ENCODE measurements around the gene TCF3. TPM values are rescaled to one million over a fixed set of nuclear protein-coding genes. Genes with fewer than 3 reads are reported as not detected.

The TCF3 gene
- total and polyA plus RNA-seq, 2 donors (not counting 3 experiments of a cell fraction or from before 2014, with no cell fraction given), result 147 to 193 TPM

GRCh38 chr19:1675633-1676350, 23.4 kb upstream of the TCF3 start:
- intact Hi-C loops (cut with micrococcal nuclease), result no loop called here

More at GRCh38 chr19:1675633-1676350, 23.4 kb upstream of the TCF3 start:
- Histone ChIP-seq H3K4me3 (replicated peaks in 1 of 3; ENCODE audit: insufficient read depth in 1 of 3, low read depth in 1 of 3, low read length in 3 of 3) (no peak overlapping the region), H3K27me3 (ENCODE audit: control insufficient read depth in 2 of 2, insufficient read depth in 2 of 2, low read length in 2 of 2) (peaks cover 5 to 23% of the 10 kb centered on the region in 2 experiments), H3K79me2 (ENCODE audit: control insufficient read depth, insufficient read depth, low read length) (no peaks in the 10 kb centered on the region), H4K20me1 (replicated peaks; ENCODE audit: control insufficient read depth, extremely low read depth, insufficient read depth, low read length) (no peaks in the 10 kb centered on the region), H3K9ac (replicated peaks; ENCODE audit: extremely low read depth, insufficient read depth, low read length) (no peak overlapping the region), H3K9me1 (replicated peaks; ENCODE audit: control insufficient read depth, extremely low read depth, insufficient read depth, low read length) (no peaks in the 10 kb centered on the region), H3K27ac (ENCODE audit: insufficient read depth, low read depth, low read length) (no peak overlapping the region), H3K36me3 (ENCODE audit: control insufficient read depth in 2 of 2, extremely low read depth in 1 of 2, insufficient read depth in 2 of 2, low read length in 2 of 2) (no peaks in the 10 kb centered on the region), H2AFZ (ENCODE audit: low read depth, low read length) (no peak overlapping the region), H3K4me1 (ENCODE audit: control insufficient read depth, extremely low read depth, insufficient read depth, low read length) (no peaks in the 10 kb centered on the region), H3K4me2 (ENCODE audit: insufficient read depth, low read length) (no peak overlapping the region), H3K9me3 (replicated peaks; ENCODE audit: control insufficient read depth, insufficient read depth, low read length) (no peaks in the 10 kb centered on the region)
- POLR2A ChIA-PET, result no interaction called here
- no peak for TF ChIP-seq FOS (IDR thresholded peaks at IDR 0.05; ENCODE audit: borderline replicate concordance, insufficient read depth, low read length)
- no peak for TF ChIP-seq POLR2A (IDR thresholded peaks at IDR 0.05; ENCODE audit: low read depth, low read length)
- TF ChIP-seq CTCF (IDR thresholded peaks at IDR 0.05; ENCODE audit: extremely low read depth in 1 of 2, insufficient read depth in 1 of 2, low read depth in 1 of 2, low read length in 2 of 2), result no peak
- TF ChIP-seq JUN (IDR thresholded peaks at IDR 0.05; ENCODE audit: borderline replicate concordance, insufficient read depth, insufficient read length, low read depth), result no peak
- no peak for TF ChIP-seq EZH2 (IDR thresholded peaks at IDR 0.05; ENCODE audit: borderline replicate concordance, low read depth, low read length, severe bottlenecking)
- no peak for TF ChIP-seq GATA2 (IDR thresholded peaks at IDR 0.05; ENCODE audit: insufficient read depth, insufficient read length, low read depth, low read length)
- TF ChIP-seq MYC (IDR thresholded peaks at IDR 0.05; ENCODE audit: low read depth, low read length), result no peak
- no peak for TF ChIP-seq MAX (IDR thresholded peaks at IDR 0.05; ENCODE audit: insufficient read depth, insufficient read length)
- no peak for TF ChIP-seq POLR2AphosphoS5 (IDR thresholded peaks at IDR 0.05; ENCODE audit: insufficient read depth, low read depth, low read length)
- DNase-seq (ENCODE audit: low read depth, low spot score) (no peak), FAIRE-seq (no peak)
- dilution Hi-C loops (cut with MboI; ENCODE audit: extremely low pct_ligation_motif_present, low sequenced_read_pairs), result no loop called here
- CTCF ChIA-PET, result interaction anchor here (1.1 to 7.5 kb wide), 3 partner anchors 92 to 150 kb away, joined by 6 to 177 read pairs (median 11); no protein-coding TSS in a partner anchor
- BruUV-seq (replicated peaks), result no TSS peak
